ENCODE data around the gene OOSP4A. TPM values are rescaled to one million over a fixed set of nuclear protein-coding genes. Genes with fewer than 3 reads are reported as not detected.

Gene OOSP4A
- total RNA-seq (2016; rRNA removed; fragmentation: Illumina TruSeq; extraction: Trizol) = not detected in 2 replicates
- total RNA-seq (2016; cell fraction: cytosol; rRNA removed; fragmentation: Illumina TruSeq; extraction: Trizol; ENCODE audit: low read depth) = not detected in 2 replicates
- not detected in 2 replicates for total RNA-seq (2016; cell fraction: insoluble cytoplasmic fraction; rRNA removed; fragmentation: Illumina TruSeq; extraction: Trizol)
- total RNA-seq (2016; cell fraction: membrane; rRNA removed; fragmentation: Illumina TruSeq; extraction: Trizol) = not detected in 2 replicates
- not detected in 2 replicates for total RNA-seq (2016; cell fraction: nucleus; rRNA removed; fragmentation: Illumina TruSeq; extraction: Trizol)
- not detected in 2 replicates for polyA plus RNA-seq (2011; rRNA removed)
- not detected in 2 replicates for polyA plus RNA-seq (2011; cell fraction: cytosol; rRNA removed)
- polyA plus RNA-seq (2011; cell fraction: nucleus; rRNA removed) = not detected in 2 replicates
- not detected in 2 replicates for polyA plus RNA-seq (2012)
- not detected in 2 replicates for polyA plus RNA-seq (2016; cell fraction: cytosol; fragmentation: Illumina TruSeq; extraction: Trizol; ENCODE audit: low read depth)
- polyA plus RNA-seq (2016; cell fraction: insoluble cytoplasmic fraction; fragmentation: Illumina TruSeq; extraction: Trizol; ENCODE audit: low read depth) = not detected in 2 replicates
- not detected in 2 replicates for polyA plus RNA-seq (2016; cell fraction: membrane; fragmentation: Illumina TruSeq; extraction: Trizol; ENCODE audit: low read depth)
- not detected in 2 replicates for polyA plus RNA-seq (2016; cell fraction: nucleus; fragmentation: Illumina TruSeq; extraction: Trizol; ENCODE audit: insufficient read depth, low read depth)
- polyA minus RNA-seq (2011; rRNA and poly(A)+ RNA removed; ENCODE audit: low replicate concordance) = not detected in 2 replicates
- not detected in 2 replicates for polyA minus RNA-seq (2011; cell fraction: cytosol; rRNA and poly(A)+ RNA removed)
- not detected in 2 replicates for polyA minus RNA-seq (2011; cell fraction: nucleus; rRNA and poly(A)+ RNA removed)
- Bru-seq, nascent RNA = not detected
- not detected for BruChase-seq, experiment 1, labeled RNA remaining after a 6-hour chase
- BruChase-seq, experiment 2, labeled RNA remaining after a 2-hour chase = not detected
- long read RNA-seq, experiment 1 = 0 reads
- long read RNA-seq, experiment 2 = 0 reads

GRCh38 chr11:59963733-59964132 is at the start of gene OOSP4A:
Gene OOSP4A (plus strand): TSS chr11:59964033. CDS start chr11:59964033, 0 bp downstream.
- H3K4me3 ChIP-seq (replicated peaks in 1 of 3; ENCODE audit: insufficient read depth in 1 of 3, low read depth in 2 of 3, low read length in 3 of 3) = no peak within 1 kb of the TSS
- in situ Hi-C loops (cut with HindIII; ENCODE audit: extremely low pct_ligation_motif_present, low pct_unique_long_range_greater_than_20kb) (no loop called here), intact Hi-C loops (cut with micrococcal nuclease; ENCODE audit: unreplicated experiment) (no loop called here)
- no peaks in the 10 kb centered on the region for H3K79me2 ChIP-seq (ENCODE audit: insufficient read depth, low read length)
- no peak for ATAC-seq
- peaks cover 25% of the 10 kb centered on the region for H3K4me1 ChIP-seq (ENCODE audit: insufficient read depth, low read length)
- no peak within 1 kb of the TSS for H3K9ac ChIP-seq (ENCODE audit: insufficient read depth, low read depth, low read length)
- H3K27me3 ChIP-seq (ENCODE audit: control insufficient read depth in 1 of 2, insufficient read depth in 2 of 2, low read length in 2 of 2) = no peaks in the 10 kb centered on the region; a peak in 1 of 5 replicates
- ChIA-PET CTCF (ENCODE audit: low intra/inter-chr PET ratio, low total read pairs) (no interaction called here), POLR2A (no interaction called here)
- FAIRE-seq = no peak
- no peaks in the 10 kb centered on the region for H3K36me3 ChIP-seq (replicated peaks in 1 of 2; ENCODE audit: control insufficient read depth in 1 of 2, insufficient read depth in 2 of 2, low read length in 2 of 2)
- 58% methylated on average over 3 of the region's 3 CpGs for WGBS (ENCODE audit: low lambda C conversion rate)
- H2AFZ ChIP-seq (ENCODE audit: low read length) = no peak within 1 kb of the TSS
- H4K20me1 ChIP-seq (ENCODE audit: insufficient read depth, low read length) = no peaks in the 10 kb centered on the region
- no TSS peak for BruUV-seq (replicated peaks)
- DNase-seq (ENCODE audit: low spot score) = no peak
- H3K9me3 ChIP-seq (ENCODE audit: low read length) = no peaks in the 10 kb centered on the region
- no peak within 1 kb of the TSS for H3K4me2 ChIP-seq (ENCODE audit: low read depth, low read length)
- no peak within 1 kb of the TSS for H3K27ac ChIP-seq (ENCODE audit: extremely low read length, insufficient read depth, low read length)
- TF ChIP-seq PRDM15 (CRISPR knock-in tag; IDR thresholded peaks at IDR 0.05) (no peak), ZNF33A (CRISPR knock-in tag; IDR thresholded peaks at IDR 0.05; ENCODE audit: borderline replicate concordance) (no peak), KAT2B (IDR thresholded peaks at IDR 0.05; ENCODE audit: borderline replicate concordance, low read depth, low read length) (no peak), MTA1 (CRISPR knock-in tag; IDR thresholded peaks at IDR 0.05; ENCODE audit: borderline replicate concordance) (no peak), DBP (CRISPR knock-in tag; IDR thresholded peaks at IDR 0.05; ENCODE audit: not compliant biosample characterization) (no peak), HDAC2 (CRISPR knock-in tag; IDR thresholded peaks at IDR 0.05) (no peak), ARID5B (CRISPR knock-in tag; IDR thresholded peaks at IDR 0.05) (no peak), IRX3 (CRISPR knock-in tag; IDR thresholded peaks at IDR 0.05; ENCODE audit: borderline replicate concordance, low read depth) (no peak), KMT2B (CRISPR knock-in tag; IDR thresholded peaks at IDR 0.05) (no peak)
